AG08396 (cell line): ENCODE measurements around the gene RAB4A.
"Not testable (repeated sequence)": the region's sequence is repeated elsewhere in the genome, so short reads cannot be mapped to it uniquely, and the experiment has no call there.

Source experiments
- DNase-seq: peaks from one replicate; pipeline ENCODE4 v3.0.0; 2012; ENCODE audit warnings: low spot score, mixed read lengths

Gene RAB4A

GRCh38 chr1:229298420-229298819, 27.5 kb downstream of the RAB4A start:
- DNase-seq, result no peak

GRCh38 chr1:229298887-229299503, 28.1 kb downstream of the RAB4A start:
- DNase-seq, result no peak

DNA sequence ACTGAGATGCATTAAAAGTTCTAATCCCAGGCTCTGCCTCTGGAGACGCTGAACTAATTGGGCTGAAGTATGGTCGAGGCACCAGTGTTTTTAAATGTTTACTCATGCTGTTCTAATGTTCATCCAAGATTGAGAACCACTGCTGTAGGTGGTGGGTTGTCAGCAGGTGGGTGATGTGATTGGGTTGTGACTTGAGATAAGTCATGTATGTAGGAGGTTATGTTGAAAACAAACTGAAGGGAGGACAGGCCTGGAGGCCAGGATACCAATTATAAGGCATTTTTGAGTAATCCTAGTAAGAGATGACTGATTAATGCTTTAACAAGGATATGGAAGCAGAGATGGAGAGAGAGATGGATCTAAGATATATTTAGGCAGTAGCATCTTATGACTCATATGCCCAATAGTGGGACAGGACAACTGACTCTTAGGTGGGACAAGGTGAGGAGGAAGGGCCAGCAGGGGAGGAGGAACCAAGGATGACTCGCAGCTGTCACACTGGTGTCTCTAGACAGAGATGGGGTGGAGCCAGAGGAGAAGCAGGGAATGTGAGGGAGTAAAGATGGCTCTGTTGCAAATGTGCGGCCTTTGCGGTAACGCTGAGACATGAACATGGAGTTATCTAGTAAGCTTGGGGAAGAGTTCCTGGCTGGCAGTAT, 29.3 kb downstream of the RAB4A start:
- no peak for DNase-seq

- DNase-seq, result no peak
Measured at GRCh38 chr1:229302740-229303139, 31.8 kb downstream of the RAB4A start.

- DNase-seq, result no peak
Measured at GRCh38 chr1:229303855-229304254, 32.9 kb downstream of the RAB4A start.

DNA sequence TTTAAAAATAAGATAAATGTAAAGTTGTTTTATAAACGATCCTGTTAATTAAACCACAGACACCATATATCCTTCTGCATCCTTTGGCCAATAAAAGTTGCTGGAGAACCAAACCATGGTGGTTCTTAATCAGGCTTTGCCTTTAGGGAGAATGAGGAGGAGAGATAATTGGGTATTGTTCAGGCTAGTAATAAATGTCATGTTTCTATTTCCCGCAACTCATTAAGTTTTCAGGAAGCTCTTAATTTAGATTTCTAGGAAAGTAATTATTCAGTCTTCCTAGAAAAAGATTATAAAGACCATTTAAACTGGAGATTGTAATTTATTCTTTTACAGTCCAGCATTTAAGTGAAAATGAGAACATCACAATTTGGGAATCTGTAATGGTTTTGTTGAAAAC, 34.5 kb downstream of the RAB4A start:
- no peak for DNase-seq

GRCh38 chr1:229309074-229309473, 38.2 kb downstream of the RAB4A start:
- no peak for DNase-seq

GRCh38 chr1:229309684-229310083, 38.8 kb downstream of the RAB4A start:
- no peak for DNase-seq

GRCh38 chr1:229310833-229311232, 39.9 kb downstream of the RAB4A start:
- DNase-seq, result peak; percentile 29

DNA sequence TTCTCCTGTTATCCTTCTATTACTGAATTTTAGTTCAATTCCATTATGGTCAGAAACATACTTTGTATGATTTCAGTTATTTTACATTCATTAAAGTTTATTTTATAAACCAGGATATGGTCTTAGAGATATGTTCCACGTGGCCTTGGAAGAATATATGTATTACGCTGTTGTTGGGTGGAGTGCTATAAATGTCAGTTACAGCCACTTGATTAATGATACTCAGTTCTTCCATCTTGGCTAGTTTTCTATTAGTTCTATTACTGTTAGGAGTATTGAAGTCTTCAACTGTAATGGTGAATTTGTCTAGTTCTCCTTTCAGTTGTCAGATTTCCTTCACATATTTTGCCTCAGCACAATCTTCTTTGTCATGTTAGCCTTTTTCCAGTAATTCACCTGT, 45.3 kb downstream of the RAB4A start:
- DNase-seq, result no peak

DNA sequence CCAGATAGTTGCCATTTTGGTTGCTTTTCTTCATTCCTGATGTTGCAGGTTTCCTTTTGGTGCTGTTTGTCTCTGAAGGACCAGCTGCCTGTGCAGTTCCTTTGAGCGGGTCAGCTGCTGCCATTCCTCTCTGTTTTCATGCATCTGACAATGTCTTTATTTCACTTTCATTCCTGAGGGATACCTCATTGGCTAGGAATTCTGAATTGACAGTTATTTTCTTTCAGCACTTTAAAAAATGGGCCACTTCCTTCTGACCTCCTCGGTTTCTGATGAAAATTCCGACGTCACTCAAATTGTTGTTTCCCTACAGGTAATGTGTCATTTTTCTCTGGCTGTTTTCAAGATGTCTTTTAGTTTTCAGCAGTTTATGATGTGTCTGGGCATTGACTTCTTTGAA, 47.1 kb downstream of the RAB4A start:
- DNase-seq, result peak; percentile 34

- no peak for DNase-seq
Measured at GRCh38 chr1:229319487-229319886, 48.6 kb downstream of the RAB4A start.

- DNase-seq, result no peak
Measured at GRCh38 chr1:229323201-229323600, 52.3 kb downstream of the RAB4A start.

GRCh38 chr1:229323885-229324553, 53.1 kb downstream of the RAB4A start:
- DNase-seq, result no peak

DNA sequence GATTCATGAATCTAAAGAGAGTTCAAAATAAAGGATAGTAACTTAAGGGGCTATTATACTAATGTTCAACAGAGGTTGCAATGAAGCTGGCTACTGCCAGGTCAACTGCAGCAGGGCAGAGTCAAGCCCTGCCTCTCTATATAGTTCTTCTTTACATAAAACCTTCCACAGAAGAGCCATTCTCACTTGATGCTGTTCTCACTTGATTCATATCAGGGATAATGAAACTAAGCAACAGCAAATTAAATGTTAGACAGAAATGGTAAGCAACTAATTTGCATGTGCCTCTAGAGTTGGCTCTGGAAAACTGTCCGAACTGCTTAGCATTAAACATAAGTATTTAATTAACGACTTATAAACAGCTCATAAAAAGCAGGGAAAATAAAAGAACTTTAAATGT, 54.5 kb downstream of the RAB4A start:
- DNase-seq, result no peak

DNA sequence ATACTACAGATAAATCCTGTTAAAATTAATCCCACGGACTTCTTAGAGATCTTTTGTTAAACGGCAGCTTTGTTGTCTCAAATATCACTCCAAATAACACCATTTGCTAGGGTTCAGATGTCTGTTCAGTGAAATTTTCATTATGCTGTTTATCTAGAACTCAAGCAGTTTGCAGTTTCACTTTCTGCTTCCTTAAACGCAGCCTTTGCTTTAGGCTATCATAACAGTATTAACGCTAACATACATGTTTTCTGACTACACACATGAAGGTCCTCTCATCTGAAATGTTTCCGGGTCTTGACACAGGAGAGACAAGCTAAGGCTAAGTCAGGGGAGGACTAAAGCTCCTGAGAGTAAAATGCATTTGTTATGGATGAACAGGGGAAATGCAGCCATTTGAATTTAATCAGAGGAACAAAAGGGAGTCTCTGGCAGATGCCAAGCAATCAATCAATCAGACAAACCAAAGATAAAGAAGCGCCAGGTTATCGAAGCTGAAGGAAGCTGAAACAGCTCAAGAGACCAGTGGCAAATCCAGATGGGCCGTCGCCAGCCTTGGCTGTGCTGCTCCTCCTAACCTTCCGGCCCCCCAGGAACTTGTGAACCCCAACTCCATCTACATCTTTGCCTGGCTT, 55.1 kb downstream of the RAB4A start:
- DNase-seq, result no peak

GRCh38 chr1:229326601-229327000, 55.7 kb downstream of the RAB4A start:
- no peak for DNase-seq

GRCh38 chr1:229327765-229328164, 56.9 kb downstream of the RAB4A start:
- DNase-seq, result not testable (repeated sequence)

DNA sequence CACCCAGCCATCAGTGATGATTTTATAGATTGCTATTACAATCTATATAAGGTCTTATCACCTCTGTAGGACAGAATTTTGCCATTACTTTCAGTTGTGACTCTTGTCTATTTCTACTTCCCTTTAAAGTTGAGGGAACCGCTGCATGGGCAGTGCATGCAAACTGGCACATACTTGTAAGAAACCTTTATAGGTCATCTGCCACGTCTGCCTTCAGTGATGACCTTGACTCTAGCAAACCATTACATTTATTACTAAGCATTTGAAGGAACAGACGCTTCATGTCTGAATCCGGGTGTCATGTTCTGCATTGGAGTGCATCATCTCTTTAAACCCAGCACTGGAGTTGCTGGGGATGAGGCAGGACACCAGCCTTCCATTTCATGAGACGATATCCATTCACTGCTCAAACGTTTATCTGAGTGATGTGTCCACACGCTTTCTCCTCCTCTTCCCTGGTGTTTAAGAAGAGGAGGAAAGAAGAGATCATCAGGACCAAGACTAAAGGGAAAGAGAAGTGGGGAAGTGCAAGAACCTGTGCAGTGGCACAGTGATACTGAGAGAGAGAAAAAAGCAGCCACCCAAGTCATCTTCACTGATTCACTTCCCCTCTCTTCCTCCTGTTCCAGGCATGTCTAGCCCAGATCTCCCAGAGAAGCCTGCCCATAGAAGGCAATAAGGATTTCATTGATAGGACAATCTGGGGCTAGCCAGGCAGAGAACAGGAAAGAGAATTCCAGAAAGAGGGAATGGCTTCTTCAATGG, 57.9 kb downstream of the RAB4A start:
- no peak for DNase-seq

GRCh38 chr1:229334269-229334668, 63.4 kb downstream of the RAB4A start:
- no peak for DNase-seq

DNA sequence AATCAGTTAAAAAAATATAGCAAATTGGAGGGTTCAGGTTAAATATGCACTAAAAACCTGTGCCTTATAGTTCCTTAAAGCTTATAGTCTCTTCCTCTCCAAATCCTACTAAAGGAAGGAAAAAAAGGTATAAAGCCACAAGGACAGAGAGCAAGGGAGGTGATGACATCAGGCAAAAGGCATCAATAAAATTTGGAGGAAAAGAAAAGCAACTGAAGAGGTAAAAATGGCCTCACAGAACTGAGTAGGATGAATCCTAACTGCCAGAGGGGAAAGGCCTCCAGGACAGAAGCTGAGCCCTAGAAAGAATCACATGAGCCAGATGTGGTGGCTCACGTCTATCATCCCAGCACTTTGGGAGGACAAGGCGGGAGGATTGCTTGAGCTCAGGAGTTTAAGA, 63.8 kb downstream of the RAB4A start:
- DNase-seq, result no peak

- no peak for DNase-seq
Measured at GRCh38 chr1:229336345-229336744, 65.4 kb downstream of the RAB4A start.
